PC-9 (cell line): ENCODE data around the gene DNAJC13.

Experiments used
- CTCF ChIP-seq: fragments of 200-600 bp; sonication (generic); conservative IDR thresholded peaks from 2 replicates; pipeline ENCODE4 v1.6.1; 2017; ENCODE audit warnings: mixed run types, antibody characterized with exemption, mild to moderate bottlenecking, moderate library complexity
- EZH2 ChIP-seq: fragments of 200-600 bp; sonication (generic); IDR thresholded peaks from 2 replicates; pipeline ENCODE4 v1.8.0; 2017; ENCODE audit warnings: antibody characterized with exemption, low read depth

DNA sequence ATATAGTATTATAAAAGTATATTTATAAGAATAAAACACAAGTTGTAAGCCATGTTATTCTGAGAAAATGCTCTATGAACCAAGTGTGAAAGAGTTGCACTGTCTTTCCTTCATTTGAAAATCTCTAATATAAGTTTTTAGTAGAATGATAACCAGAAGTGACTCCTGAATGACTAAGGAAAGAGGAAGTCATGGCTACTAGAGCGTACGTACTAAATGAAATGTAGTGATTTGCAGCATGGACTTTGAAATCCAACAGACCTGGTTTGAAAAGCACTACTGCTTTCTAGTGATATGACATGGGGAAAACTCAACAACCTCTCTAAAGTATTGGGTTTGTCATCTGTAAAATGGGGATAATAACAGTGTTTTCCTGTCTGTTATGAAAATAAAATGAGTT lies 10.3 kb upstream of the DNAJC13 start:
- TF ChIP-seq CTCF: no peak
- TF ChIP-seq EZH2: no peak
